Esophagus squamous epithelium (tissue), 5 donors: ENCODE measurements around the gene SAP25. TPM values are rescaled to one million over a fixed set of nuclear protein-coding genes. Genes with fewer than 3 reads are reported as not detected.
A peak's percentile ranks its signal among the peaks of the same experiment; 100 is the strongest.
"Not testable (repeated sequence)": the region's sequence is repeated elsewhere in the genome, so short reads cannot be mapped to it uniquely, and the experiment has no call there.

ENCODE experiments used
- DNase-seq: peaks from one replicate; lab custom pipeline; 2025; lab: John Stamatoyannopoulos, UW
- H3K27ac ChIP-seq, 4 donors: fragments of 200-600 bp; sonication (generic); one replicate each; pipeline ENCODE4 v1.5.1; 2016 to 2019; ENCODE audit warnings: mild to moderate bottlenecking in 1 of 4
- H3K27me3 ChIP-seq, 4 donors: fragments of 200-600 bp; sonication (generic); 1 replicate in 3 of 4; 2 replicates in 1 of 4; pipeline versions ENCODE4 v1.5.1 to v1.6.0; 2017 to 2021; ENCODE audit warnings: antibody characterized with exemption in 1 of 4
- H3K36me3 ChIP-seq, 3 donors: fragments of 200-600 bp; sonication (generic); one replicate each; pipeline ENCODE4 v1.5.1; 2016 to 2019
- H3K4me1 ChIP-seq, 3 donors: fragments of 200-600 bp; sonication (generic); one replicate each; pipeline ENCODE4 v1.5.1; 2017 to 2019
- H3K4me3 ChIP-seq, 4 donors: fragments of 200-600 bp; sonication (generic); 1 replicate in 3 of 4; 2 replicates in 1 of 4; pipeline ENCODE4 v1.5.1; 2016 to 2019; ENCODE audit warnings: mild to moderate bottlenecking in 2 of 4, moderate library complexity in 1 of 4
- H3K9me3 ChIP-seq, 3 donors: fragments of 200-600 bp; sonication (generic); one replicate each; pipeline ENCODE4 v1.5.1; 2016 to 2019
- POLR2A ChIP-seq, 4 donors: fragments of 450-650 bp; IDR thresholded peaks; one replicate each; pipeline ENCODE4 v1.6.1; 2017; ENCODE audit warnings: antibody characterized with exemption in 4 of 4, mild to moderate bottlenecking in 4 of 4, moderate library complexity in 3 of 4
- WGBS, 2 donors: methylation state at CpG; one replicate each; pipeline ENCODE4 v1.1.5; 2018; 5-methylcytosine and 5-hydroxymethylcytosine counted together
- intact Hi-C: fragments of 100-400 bp; cut with DNase I; formaldehyde crosslinking; loops from one replicate; pipeline ENCODE4 v1.15.0; 2022
- total RNA-seq, 4 donors: library from RNA; depleted of rRNA; stranded (reverse); fragments of >200 nt; gene quantifications; one replicate each; pipeline ENCODE4 v1.1.0, GENCODE V29; 2016
- TF ChIP-seq, protein P1 (sequence below), 6 experiments: fragments of 450-650 bp in 4 of 6; fragments of 200-600 bp in 2 of 6; sonication (generic) in 2 of 6; IDR thresholded peaks; one replicate each; pipeline ENCODE4 v1.5.1; 2016 to 2019; ENCODE audit warnings: antibody characterized with exemption in 6 of 6, mild to moderate bottlenecking in 4 of 6, moderate library complexity in 4 of 6
- donor health status: DM: yes; HTN: yes; CAD: no.

The SAP25 gene
- total RNA-seq, 4 donors from 2014 or later, result 0.38 to 1.8 TPM; not detected in 2

DNA sequence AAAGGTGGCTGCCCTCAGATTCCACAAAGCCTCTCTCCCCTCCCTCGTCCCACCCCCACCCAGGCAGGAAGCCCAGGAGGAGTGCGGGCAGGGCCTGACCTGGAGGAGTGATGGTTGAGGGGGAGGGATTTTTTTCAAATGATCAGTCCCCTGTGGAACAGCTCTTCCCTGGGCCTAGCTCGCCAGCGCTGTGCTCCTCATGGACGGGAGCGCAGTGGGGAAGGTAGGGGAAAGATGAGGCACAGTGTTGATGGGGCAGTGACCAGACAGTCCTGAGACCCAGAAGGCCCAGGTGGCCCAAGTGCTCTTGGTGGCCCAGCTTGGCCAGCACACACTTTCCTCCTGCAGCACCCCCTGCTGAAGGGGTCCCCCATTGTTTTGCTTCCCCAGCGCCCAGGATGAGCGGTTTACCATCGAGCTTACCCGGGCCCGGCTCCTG, 8.5 kb downstream of the SAP25 start:
- intact Hi-C loops, result no loop called here
- TF ChIP-seq, protein P1, sequence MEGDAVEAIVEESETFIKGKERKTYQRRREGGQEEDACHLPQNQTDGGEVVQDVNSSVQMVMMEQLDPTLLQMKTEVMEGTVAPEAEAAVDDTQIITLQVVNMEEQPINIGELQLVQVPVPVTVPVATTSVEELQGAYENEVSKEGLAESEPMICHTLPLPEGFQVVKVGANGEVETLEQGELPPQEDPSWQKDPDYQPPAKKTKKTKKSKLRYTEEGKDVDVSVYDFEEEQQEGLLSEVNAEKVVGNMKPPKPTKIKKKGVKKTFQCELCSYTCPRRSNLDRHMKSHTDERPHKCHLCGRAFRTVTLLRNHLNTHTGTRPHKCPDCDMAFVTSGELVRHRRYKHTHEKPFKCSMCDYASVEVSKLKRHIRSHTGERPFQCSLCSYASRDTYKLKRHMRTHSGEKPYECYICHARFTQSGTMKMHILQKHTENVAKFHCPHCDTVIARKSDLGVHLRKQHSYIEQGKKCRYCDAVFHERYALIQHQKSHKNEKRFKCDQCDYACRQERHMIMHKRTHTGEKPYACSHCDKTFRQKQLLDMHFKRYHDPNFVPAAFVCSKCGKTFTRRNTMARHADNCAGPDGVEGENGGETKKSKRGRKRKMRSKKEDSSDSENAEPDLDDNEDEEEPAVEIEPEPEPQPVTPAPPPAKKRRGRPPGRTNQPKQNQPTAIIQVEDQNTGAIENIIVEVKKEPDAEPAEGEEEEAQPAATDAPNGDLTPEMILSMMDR (IDR thresholded peaks at IDR 0.05), result no peak
- TF ChIP-seq POLR2A (IDR thresholded peaks at IDR 0.05), result no peak
- 84 to 91% methylated on average over 5 of the region's 11 CpGs for WGBS, 2 donors
- Histone ChIP-seq H3K36me3 (peaks cover 4 to 53% (median 15%) of the 10 kb centered on the region in 3 donors), H3K27me3 (peaks cover 0 to 4% (median 0%) of the 10 kb centered on the region in 4 donors), H3K27ac (no peak overlapping the region), H3K4me3 (no peak overlapping the region), H3K9me3 (no peaks in the 10 kb centered on the region), H3K4me1 (peaks cover 11 to 55% (median 15%) of the 10 kb centered on the region in 3 donors)
- DNase-seq, result no peak

DNA sequence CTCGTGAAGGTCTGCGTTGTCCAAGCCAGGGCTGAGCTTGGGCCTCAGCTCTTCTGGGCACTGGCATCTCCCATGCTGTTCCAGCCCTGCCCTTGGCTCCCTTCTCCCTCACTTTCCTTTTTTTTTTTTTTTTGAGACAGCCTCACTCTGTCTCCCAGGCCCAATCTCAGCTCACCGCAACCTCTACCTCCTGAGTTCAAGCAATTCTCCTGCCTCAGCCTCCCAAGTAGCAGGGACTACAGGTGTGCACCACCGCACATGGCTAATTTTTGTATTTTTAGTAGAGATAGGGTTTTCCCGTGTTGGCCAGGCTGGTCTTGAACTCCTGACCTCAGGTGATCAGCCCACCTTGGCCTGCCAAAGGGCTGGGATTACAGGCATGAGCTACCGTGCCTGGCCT, 9.3 kb downstream of the SAP25 start:
- not testable (repeated sequence) for DNase-seq, H3K27me3 ChIP-seq, H3K27ac ChIP-seq, H3K9me3 ChIP-seq, H3K4me3 ChIP-seq
- Histone ChIP-seq H3K4me1 (peaks cover 10 to 55% (median 11%) of the 10 kb centered on the region in 3 donors), H3K36me3 (peaks cover 4 to 53% (median 15%) of the 10 kb centered on the region in 3 donors)
- intact Hi-C loops, result loop anchor here (5.0 kb wide), 1 partner anchor 128 kb away; the partner anchor contains the start of gene GIGYF1
- WGBS, 2 donors, result 83 to 84% methylated on average over 5 to 6 of the region's 6 CpGs

DNA sequence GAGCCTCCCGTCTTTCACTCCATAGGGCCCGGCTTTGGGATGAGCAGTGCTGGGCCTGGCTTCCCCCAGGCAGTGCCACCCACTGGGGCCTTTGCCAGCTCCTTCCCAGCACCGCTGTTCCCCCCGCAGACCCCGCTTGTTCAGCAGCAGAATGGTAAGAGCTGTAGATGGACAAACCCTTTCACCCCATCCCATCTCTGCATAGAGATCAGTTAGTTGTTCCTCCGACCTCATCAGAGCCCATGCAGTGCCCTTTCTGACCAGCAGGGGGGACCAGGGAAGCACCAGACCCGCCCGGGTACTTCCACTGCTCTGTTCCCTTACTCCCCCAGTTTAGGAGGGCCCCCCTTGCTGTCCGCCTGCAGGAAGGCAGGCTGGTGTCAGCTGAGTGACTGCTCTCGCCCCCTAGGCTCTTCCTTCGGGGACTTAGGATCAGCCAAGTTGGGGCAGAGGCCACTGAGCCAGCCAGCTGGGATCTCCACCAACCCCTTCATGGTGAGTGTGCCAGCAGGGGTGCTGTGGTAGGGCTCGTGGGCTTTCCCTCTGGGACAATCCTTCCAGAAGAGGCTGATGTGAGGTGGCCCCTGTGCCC, 9.8 kb downstream of the SAP25 start:
- 18 to 39% methylated on average over 5 to 7 of the region's 12 CpGs for WGBS, 2 donors
- DNase-seq, result no peak

DNA sequence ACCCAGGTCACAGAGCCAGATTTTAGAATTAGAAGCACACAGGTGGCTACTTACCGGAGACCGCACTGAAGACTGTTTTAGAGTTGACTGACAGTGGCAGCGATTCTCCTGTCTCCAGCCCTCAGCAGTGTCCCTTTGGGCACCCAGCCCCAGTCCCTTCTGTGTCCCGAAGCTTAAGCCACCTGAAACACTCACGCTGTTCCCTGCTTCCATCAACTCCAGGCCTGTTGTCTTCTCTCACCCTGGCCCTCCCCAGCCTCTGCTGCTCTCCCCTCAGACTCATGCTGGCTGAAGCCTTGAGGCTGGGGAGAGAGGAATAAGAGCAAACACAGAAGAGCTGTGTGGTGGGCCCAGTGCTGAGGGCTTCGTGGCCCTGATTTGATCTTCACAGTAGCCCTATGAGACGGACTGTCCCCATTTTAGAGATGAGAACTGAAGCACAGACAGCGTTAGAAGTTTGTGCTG, 10.6 kb downstream of the SAP25 start:
- Histone ChIP-seq H3K27ac (no peak overlapping the region), H3K9me3 (no peaks in the 10 kb centered on the region), H3K27me3 (no peaks in the 10 kb centered on the region), H3K4me3 (no peak overlapping the region), H3K36me3 (peaks cover 4 to 63% (median 15%) of the 10 kb centered on the region in 3 donors), H3K4me1 (peaks cover 9 to 53% (median 9%) of the 10 kb centered on the region in 3 donors)
- no peak for DNase-seq
- WGBS, 2 donors, result 86 to 100% methylated on average over 4 to 7 of the region's 8 CpGs
- intact Hi-C loops, result loop anchor here (5.0 kb wide), 1 partner anchor 129 kb away; the partner anchor contains the start of gene GIGYF1
- TF ChIP-seq, protein P1 (IDR thresholded peaks at IDR 0.05), result no peak
- no peak for TF ChIP-seq POLR2A (IDR thresholded peaks at IDR 0.05)

More for the DNA sequence above, 9.8 kb downstream of the SAP25 start:
- H3K27ac ChIP-seq, result no peak overlapping the region
- TF ChIP-seq POLR2A (IDR thresholded peaks at IDR 0.05), result no peak
- TF ChIP-seq, protein P1 (IDR thresholded peaks at IDR 0.05), result peak; percentile 88 to 98 (median 96)
- no peaks in the 10 kb centered on the region for H3K9me3 ChIP-seq
- peaks cover 9 to 55% (median 9%) of the 10 kb centered on the region in 3 donors for H3K4me1 ChIP-seq
- peaks cover 4 to 55% (median 15%) of the 10 kb centered on the region in 3 donors for H3K36me3 ChIP-seq
- no peak overlapping the region for H3K4me3 ChIP-seq
- no peaks in the 10 kb centered on the region for H3K27me3 ChIP-seq
- intact Hi-C loops, result loop anchor here (5.0 kb wide), 1 partner anchor 128 kb away; the partner anchor contains the start of gene GIGYF1

DNA sequence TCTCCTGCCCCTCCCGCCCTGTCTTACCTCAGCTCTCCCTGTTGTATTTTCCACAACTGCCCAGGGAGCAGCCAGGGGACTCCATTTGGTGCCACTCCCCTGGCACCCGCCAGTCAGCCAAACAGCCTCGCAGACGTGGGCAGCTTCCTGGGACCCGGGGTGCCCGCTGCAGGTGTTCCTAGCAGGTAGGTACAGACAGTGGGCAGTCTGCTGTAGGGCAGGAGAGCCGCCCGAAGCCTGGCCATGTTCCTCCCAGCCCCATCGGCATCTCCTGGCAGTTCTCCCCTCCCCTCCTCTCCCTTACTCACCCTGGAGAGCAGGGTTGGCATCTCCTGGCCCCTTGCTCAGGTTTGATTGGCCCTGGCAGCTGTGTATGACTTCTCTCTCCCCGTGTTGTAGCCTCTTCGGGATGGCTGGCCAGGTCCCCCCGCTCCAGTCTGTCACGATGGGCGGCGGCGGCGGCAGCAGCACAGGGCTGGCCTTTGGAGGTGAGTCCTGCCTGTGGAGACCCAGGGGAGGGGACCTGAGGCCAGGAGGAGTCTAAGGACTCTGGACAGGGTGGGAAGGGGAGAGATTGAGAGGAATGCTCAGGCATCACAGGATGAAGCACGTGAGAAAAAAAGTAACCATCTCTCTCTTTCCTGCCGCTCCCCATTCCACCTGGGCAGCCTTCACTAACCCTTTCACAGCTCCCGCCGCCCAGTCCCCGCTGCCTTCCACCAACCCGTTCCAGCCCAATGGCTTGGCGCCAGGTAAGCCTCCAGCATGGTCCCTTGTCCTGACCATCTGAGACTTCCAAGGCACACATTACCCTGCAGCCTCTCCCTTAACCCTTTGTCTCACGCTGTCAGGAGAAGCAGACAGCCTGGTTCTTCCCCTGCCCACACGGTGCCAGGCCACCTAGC, 11.3 kb downstream of the SAP25 start:
- Histone ChIP-seq H3K27ac (no peak overlapping the region), H3K4me1 (peaks cover 9 to 46% (median 9%) of the 10 kb centered on the region in 3 donors), H3K27me3 (no peaks in the 10 kb centered on the region), H3K4me3 (no peak overlapping the region), H3K9me3 (no peaks in the 10 kb centered on the region), H3K36me3 (peaks cover 4 to 69% (median 15%) of the 10 kb centered on the region in 3 donors)
- intact Hi-C loops, result loop anchor here (5.0 kb wide), 1 partner anchor 130 kb away; the partner anchor contains the start of gene GIGYF1
- DNase-seq, result no peak
- 83 to 89% methylated on average over 12 to 16 of the region's 26 CpGs for WGBS, 2 donors
- TF ChIP-seq, protein P1 (IDR thresholded peaks at IDR 0.05), result no peak
- no peak for TF ChIP-seq POLR2A (IDR thresholded peaks at IDR 0.05)
